GM08714 (cell line): ENCODE results near the gene REPS1.

Experiments used
- H3K4me3 ChIP-seq: fragments of 200-500 bp; sonication (Bioruptor generic); 2 replicates; pipeline ENCODE4 v1.5.1; 2014; ENCODE audit warnings: mild to moderate bottlenecking, low read length, inconsistent platforms
- ZNF274 ChIP-seq: IDR thresholded peaks from 2 replicates; pipeline ENCODE4 v1.6.1; 2012; ENCODE audit warnings: mild to moderate bottlenecking, low read depth, low read length

Gene REPS1

DNA sequence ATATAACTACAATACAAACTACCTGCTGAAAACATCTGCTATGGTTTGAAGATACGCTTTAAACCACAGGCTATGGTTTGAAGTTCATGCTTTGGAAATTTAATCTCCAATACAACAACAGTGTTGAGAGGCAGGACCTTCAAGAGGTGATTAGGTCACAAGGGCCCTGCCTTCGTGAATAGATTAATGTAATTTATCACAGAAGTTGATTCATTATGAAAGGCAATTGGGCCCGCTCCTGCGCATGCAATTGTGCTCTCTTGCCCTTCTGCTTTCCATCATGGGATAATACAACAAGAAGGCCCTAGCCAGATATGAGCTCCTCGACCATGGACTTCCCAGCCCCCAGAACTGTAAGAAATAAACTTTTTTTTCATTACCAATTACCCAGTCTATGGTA, 21.2 kb downstream of the REPS1 start:
- no peak for TF ChIP-seq ZNF274
- no peak overlapping the region for H3K4me3 ChIP-seq

DNA sequence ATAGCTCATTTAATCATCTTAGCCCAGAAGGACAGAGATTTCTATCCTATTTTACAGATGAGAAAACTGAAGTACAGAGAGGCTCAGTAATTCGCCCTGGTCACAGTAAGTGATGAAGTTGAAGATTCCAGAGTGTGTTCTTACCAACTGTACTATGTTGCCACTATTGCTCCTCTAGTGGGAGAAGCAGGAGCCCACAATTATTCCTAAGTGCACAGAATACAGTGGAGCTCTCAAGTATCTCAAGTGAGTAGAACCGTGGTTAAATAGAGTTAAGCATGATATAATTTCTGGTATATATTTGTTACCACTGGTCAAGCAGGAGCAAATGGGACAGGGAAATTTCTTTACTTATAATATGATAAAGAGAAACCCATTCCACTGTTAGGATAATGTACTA, 22.1 kb downstream of the REPS1 start:
- TF ChIP-seq ZNF274: no peak
- no peak overlapping the region for H3K4me3 ChIP-seq

DNA sequence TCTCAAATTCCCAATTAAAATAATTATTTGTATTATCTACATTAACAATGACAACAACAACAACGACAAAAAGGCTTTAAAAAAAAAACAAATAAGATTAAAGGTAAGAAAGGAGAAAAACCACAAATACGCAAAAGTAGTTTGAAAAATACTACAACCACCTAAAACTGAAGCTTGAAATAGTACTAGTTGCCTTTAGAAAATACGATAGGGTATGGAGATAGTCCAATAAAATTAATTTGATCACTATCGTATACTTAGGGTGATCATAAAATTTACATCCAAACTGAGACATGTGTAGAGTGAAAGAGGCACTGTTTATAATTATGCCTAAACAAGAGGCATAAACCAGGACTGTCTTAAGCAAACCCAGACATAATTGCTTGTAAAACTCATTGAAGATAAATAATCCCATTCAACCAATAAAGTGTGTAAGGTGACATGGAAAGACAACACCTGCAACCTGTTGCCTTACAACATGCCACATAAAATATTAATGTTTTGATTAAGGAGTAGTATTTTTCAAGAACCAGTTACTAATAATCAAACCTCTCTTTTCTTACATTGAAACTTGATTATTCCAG, 22.7 kb downstream of the REPS1 start:
- TF ChIP-seq ZNF274: no peak
- no peak overlapping the region for H3K4me3 ChIP-seq

DNA sequence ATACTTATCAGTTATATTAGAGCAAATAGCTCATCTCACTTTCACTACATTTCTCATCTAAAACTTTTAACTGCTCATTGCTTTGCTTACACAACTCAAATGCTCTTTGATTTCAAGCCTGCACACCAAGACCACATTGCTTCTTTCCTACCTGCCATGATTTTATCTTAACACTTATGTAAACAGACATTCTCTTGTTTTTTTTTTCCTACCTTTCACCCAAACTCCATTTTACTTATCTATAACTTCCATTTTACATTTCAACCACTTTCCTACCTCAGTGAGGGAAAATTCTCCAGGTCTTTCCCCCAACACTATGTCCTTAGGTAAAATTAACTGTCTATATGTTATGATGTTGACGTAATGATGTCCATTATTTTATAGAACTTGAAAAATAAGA, 24.0 kb downstream of the REPS1 start:
- H3K4me3 ChIP-seq: no peak overlapping the region
- TF ChIP-seq ZNF274: no peak

DNA sequence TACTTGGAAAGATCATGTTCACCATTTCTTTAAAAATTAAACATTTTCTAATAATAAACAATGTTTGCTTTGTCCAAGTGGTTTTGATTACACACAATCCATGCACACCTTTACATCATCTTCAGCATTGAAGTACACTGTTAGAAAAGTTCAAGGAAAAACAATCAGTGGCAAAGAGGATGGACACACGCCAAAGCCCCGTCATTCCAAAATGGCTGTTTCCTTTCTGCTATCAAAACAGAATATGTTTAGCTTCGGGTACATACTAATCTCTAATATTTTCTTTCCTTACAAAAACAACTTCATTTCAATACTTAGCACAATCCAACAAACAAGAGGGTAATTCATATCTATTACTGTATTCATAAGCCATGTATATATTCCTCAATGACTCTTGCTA, 24.5 kb downstream of the REPS1 start:
- no peak for TF ChIP-seq ZNF274
- no peak overlapping the region for H3K4me3 ChIP-seq

DNA sequence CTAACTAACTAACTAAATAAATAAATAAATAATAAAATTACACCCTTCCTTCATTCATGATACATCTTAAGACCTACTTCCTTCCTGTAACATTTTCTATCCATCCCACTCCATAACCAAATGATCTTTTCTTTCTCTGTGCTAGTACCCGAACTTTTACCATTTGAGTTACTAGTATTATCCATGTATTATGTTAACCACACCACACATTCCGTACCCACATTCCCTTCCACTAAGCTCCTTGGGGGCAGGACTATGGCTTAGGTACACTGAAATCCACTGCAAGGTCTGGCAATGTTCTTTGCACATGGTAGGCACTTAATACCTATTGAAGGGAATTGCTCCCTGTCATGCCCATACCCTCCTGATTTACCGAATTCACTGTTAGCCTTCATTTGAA, 24.9 kb downstream of the REPS1 start:
- no peak overlapping the region for H3K4me3 ChIP-seq
- TF ChIP-seq ZNF274: no peak

DNA sequence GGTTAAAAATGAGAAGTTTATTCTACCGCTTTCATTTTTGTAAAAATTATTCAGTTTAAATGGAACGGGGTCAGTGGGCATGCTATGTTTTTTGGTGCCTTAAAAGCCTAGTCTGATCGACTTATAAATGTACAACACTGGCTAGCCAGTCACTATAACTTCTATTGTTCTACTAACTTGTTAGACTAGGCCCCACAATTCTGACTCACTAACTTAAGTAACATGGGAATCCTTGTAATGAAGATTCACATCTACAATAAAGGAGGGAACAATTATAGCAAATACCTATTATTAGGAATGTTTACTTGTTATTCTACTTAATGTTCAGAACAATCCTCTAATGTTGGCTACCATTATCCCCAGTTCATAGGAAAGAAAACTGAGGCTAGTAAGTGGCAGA, 28.5 kb downstream of the REPS1 start:
- TF ChIP-seq ZNF274: no peak
- H3K4me3 ChIP-seq: no peak overlapping the region

DNA sequence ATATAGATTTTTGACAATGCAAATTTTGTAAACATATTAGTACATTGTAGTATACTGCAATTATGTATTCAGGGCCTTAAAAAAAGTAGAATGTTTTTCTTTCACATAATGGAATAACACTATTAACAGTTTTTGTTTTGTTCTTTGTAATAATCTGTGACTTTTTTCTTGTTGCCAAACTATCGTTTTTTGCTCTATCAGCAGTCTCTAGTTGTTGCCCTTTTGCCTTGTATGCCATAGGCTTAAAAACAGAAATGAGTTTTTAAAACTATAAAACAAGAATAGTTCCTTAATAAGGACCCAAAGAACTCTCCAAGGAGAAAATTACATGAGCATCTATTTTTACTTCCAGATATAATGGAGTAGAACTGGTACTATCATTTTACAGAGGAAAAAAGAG, 29.5 kb downstream of the REPS1 start:
- H3K4me3 ChIP-seq: no peak overlapping the region
- TF ChIP-seq ZNF274: no peak

DNA sequence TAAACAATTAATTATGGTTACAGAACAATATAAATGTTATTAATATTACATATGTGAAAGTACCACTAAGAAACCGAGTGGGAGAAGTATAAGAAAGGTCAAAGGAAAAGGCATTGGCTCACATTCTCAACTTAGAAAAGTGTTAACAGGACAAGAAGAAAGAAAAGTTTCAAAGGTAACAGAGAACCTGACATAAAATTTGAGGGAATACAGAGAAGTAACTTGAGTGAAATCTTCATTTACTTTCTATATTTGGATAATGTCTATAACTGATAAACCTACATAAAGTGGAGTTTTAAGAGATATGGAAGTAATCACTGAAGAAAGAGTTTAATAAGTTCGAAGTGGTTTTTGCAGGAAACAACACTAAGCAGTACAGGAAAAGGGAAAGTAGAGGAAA, 30.1 kb downstream of the REPS1 start:
- no peak for TF ChIP-seq ZNF274
- no peak overlapping the region for H3K4me3 ChIP-seq

DNA sequence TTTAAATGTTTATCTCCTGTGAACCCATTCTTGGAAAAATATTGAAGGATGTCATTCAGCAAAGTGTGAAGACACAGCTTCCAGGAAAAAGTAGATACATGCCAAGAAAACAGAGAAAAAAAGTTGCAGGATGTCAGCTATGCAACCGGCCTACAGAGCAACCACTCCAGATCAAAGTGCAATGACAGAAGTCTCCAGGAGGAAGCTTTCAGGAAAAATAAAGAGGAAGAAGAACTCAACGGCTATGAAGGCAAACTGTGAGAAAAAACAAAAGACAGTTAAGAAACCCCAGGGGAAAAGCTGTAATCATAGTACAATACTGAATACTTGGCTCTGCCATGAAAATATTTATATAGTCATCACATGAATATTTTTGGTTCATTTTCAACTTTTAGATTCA, 30.6 kb downstream of the REPS1 start:
- H3K4me3 ChIP-seq: no peak overlapping the region
- TF ChIP-seq ZNF274: no peak

DNA sequence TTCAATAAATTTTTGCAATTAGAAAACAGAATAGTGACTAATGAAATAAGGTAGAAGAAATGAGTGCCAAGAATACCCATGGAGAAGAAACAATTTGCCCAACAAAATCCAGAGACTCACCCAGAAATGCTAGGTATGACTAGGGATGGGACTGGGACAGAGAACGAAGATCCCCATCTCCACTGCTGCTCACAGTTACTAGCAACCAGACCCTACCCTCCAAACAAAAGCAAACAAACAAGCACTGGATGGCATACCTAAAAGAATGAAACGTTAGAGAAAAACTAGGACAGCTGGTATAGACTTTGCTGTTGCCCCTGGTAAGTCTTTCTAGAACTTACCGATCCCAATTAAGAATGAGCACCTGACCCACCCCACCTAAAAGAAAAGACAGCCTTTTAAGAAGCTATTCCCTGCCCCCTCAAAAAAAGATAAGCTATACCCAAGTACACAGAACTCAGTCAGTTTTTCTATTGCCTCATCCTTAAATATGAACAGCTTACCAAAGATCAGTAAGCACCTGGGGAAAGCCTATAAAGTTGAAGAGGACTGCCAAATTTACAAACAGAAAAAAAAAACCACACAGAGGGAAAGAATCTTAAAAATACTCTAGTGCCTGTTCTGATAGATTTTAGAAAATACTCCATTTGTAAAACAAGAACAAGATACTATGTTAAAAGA, 31.7 kb downstream of the REPS1 start:
- no peak overlapping the region for H3K4me3 ChIP-seq
- no peak for TF ChIP-seq ZNF274

DNA sequence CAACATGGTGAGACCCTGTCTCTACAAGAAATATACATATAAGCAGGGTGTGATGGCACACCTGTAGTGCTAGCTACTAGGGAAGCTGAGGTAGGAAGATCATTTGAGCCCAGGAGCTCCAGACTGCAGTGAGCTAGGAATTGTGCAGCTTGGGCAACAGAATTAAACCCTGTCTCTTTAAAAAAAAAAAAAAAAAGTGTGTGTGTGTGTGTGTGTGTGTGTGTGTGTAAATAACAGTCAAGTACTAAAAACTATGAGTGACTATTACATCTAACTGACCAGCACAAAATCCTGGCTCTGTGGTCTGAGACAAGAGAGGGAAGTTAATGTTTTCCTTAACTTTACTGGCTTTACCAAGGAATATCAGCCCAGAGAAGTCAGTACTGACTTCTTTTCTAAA, 32.8 kb downstream of the REPS1 start:
- H3K4me3 ChIP-seq: no peak overlapping the region
- no peak for TF ChIP-seq ZNF274

DNA sequence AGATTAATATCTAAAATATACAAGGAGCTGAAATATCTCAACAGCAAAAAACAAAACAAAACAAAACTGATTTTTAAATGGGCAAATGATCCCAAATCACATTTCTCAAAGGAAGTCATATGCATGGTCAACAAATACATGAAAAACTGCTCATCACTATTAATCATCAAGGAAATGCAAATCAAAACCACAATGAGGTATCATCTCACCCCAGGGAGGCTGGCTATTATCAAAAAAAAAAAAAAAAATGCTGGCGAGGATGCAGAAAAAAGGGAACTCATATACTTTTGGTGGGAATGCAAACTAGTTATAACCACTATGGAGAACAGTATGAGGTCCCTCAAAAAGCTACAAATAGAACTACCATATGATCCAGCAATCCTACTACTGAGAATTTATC, 34.6 kb downstream of the REPS1 start:
- TF ChIP-seq ZNF274: no peak
- H3K4me3 ChIP-seq: no peak overlapping the region

DNA sequence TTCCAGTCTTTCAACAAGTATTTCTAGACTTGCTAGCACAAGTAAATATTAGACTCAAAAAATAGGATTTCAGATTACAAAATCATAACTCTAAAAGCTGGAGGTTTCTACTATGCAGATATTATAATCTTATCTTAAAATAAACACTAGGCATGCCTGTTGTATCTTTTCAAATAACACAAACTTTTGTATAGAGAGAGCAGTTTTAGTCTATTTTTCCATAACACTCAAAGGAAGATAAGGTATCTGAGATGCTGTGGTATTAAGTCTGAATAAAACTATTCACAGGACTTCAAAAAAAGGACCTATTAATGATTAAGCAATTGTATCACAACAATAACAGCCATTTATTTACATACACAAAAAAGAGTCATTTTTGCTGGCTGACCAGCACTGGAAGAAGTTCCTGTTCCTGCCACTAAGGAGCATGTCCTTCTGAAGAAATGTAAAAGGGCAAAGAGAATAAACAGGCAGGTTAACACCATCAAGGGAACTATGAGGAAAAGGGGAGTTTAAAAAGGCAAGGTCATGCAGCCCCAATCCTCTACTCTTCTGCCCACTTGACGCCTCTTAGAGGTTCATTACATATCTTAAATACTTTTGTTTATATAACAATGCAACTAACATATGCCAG, 39.4 kb downstream of the REPS1 start:
- TF ChIP-seq ZNF274: no peak
- H3K4me3 ChIP-seq: no peak overlapping the region

DNA sequence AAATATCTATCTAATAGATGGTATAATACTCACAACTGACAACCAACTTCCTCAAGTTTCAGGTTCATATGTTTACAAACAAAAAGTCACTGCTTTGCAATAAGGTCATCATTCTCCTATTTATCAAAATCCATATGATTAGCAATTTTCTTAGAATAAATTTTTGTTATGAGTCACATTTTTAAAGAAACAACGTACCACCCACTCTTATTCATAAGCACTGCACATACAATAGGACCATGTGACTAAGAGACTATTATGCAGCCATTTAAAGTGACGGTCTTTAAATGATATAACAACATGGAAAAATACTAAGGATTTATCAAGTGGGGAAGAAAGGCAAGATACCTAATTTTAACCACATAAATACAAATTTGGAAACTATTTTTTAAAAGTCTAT, 40.0 kb downstream of the REPS1 start:
- TF ChIP-seq ZNF274: no peak
- H3K4me3 ChIP-seq: no peak overlapping the region

DNA sequence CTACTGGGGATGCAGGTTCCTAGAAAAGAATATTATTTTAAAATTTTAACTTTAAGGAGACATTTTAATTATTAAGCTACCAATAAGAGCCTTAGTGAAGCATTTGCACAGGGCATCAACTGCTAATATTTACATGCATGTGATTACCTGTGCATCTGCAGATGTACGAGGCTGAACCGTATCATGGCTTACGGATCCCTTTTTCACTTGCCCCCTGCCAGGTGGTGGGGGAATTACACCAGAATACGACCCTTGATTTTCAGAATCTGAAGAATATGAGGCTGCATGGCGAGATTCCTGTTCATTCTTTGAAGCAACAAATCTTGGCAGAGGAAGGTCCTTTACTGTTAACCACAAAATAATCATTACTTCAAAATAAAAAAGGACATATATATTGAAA, 42.7 kb downstream of the REPS1 start:
- no peak for TF ChIP-seq ZNF274
- H3K4me3 ChIP-seq: no peak overlapping the region

DNA sequence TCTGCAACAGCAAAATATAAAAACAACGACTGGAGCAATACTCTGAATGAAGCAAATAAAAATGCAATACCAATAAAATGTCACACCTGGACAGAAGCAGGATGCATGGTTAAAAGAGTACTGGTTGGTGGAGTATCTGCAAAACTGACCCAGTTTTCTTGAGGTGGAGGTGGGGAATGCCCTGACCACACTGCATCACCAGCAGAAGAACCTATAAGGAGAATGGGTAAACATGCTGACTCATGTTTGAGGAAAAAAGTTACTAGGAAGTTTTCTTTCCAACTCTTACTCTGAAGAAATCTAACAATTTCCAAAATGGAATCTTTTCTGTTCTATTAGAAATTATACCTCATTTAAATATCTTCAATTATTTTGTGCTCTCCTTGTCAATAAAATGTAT, 43.6 kb downstream of the REPS1 start:
- H3K4me3 ChIP-seq: no peak overlapping the region
- no peak for TF ChIP-seq ZNF274
